ENCODE results near the gene PELI2. TPM values are rescaled to one million over a fixed set of nuclear protein-coding genes. Genes with fewer than 3 reads are reported as not detected.

The PELI2 gene
- total and polyA plus RNA-seq, 2 donors (not counting 1 experiment from before 2014, with no cell fraction given) = 15.5 to 29.2 TPM

DNA sequence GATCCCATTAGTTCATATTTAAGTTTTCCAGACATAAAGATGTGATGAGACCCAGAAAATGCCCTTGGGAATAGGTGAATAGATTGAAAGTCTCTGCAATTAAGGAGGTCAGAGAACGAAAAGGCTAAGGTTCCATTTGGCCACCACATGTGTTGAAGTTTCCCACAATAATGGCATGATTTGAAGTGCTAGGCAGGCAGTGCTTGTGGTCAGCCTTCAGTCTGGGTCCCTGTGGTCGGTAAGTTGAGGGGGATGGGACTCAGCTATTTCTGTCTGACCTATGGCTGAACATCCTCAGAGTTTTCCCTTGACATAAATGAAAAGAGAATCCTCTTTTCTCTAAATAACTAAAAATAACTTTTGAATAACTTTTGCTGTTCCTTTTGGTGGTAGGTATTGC, 92.4 kb downstream of the PELI2 start:
- TF ChIP-seq, protein P1, sequence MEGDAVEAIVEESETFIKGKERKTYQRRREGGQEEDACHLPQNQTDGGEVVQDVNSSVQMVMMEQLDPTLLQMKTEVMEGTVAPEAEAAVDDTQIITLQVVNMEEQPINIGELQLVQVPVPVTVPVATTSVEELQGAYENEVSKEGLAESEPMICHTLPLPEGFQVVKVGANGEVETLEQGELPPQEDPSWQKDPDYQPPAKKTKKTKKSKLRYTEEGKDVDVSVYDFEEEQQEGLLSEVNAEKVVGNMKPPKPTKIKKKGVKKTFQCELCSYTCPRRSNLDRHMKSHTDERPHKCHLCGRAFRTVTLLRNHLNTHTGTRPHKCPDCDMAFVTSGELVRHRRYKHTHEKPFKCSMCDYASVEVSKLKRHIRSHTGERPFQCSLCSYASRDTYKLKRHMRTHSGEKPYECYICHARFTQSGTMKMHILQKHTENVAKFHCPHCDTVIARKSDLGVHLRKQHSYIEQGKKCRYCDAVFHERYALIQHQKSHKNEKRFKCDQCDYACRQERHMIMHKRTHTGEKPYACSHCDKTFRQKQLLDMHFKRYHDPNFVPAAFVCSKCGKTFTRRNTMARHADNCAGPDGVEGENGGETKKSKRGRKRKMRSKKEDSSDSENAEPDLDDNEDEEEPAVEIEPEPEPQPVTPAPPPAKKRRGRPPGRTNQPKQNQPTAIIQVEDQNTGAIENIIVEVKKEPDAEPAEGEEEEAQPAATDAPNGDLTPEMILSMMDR (conservative IDR thresholded peaks at IDR 0.05 in 1 of 2, IDR thresholded peaks at IDR 0.05 in 1 of 2; ENCODE audit: low read depth in 1 of 2, low read length in 2 of 2) = no peak
- TF ChIP-seq EZH2 (IDR thresholded peaks at IDR 0.05; ENCODE audit: low read length, missing control alignments) = no peak
- H3K27me3 ChIP-seq (ENCODE audit: control insufficient read depth, insufficient read depth, low read length) = no peaks in the 10 kb centered on the region
- H3K36me3 ChIP-seq (ENCODE audit: control insufficient read depth, insufficient read depth, low read length) = no peaks in the 10 kb centered on the region
- DNase-seq (ENCODE audit: low read depth in 2 of 2) = peak in 1 of 2 donors; percentile 51
- no peak overlapping the region for H3K4me3 ChIP-seq (replicated peaks in 1 of 4; ENCODE audit: control extremely low read depth in 1 of 4, insufficient read depth in 1 of 4, low read depth in 3 of 4, low read length in 4 of 4)
- no peaks in the 10 kb centered on the region for H3K9me3 ChIP-seq (ENCODE audit: control insufficient read depth, insufficient read depth, low read depth, low read length)
- H3K27ac ChIP-seq (ENCODE audit: insufficient read depth, low read length) = no peak overlapping the region
- H2AFZ ChIP-seq (ENCODE audit: low read length) = no peak overlapping the region
- no peaks in the 10 kb centered on the region for H3K79me2 ChIP-seq (ENCODE audit: control insufficient read depth, insufficient read depth, low read length)
- H3K4me2 ChIP-seq (ENCODE audit: extremely low read depth, insufficient read depth, low read length) = no peak overlapping the region
- no peak overlapping the region for H3K9ac ChIP-seq (ENCODE audit: insufficient read depth, low read length)
- no peaks in the 10 kb centered on the region for H4K20me1 ChIP-seq (ENCODE audit: control insufficient read depth, extremely low read depth, insufficient read depth, low read length)
- H3K4me1 ChIP-seq (ENCODE audit: control insufficient read depth, extremely low read depth, insufficient read depth, low read length) = no peaks in the 10 kb centered on the region

DNA sequence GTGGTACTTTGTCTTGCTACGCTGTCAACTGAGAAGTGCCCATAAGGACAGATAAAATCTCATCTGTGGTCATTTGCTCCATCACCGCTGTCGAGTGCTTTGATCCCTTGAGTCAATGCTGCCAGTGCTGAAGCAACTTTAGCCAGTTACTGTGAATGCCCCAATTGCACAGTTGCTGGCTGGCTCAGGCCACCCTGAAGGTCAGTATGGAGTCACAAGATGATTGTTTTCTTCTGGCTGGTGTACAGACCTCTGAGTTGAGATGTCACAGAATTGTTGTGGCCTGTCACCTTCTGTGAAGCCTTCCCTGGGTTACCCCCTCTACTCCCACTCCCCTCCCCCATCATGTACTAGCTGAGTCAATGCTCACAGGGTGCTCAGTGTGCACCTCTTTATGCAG, 92.9 kb downstream of the PELI2 start:
- DNase-seq (ENCODE audit: low read depth in 2 of 2) = no peak
- H3K36me3 ChIP-seq (ENCODE audit: control insufficient read depth, insufficient read depth, low read length) = no peaks in the 10 kb centered on the region
- no peaks in the 10 kb centered on the region for H3K4me1 ChIP-seq (ENCODE audit: control insufficient read depth, extremely low read depth, insufficient read depth, low read length)
- no peaks in the 10 kb centered on the region for H3K79me2 ChIP-seq (ENCODE audit: control insufficient read depth, insufficient read depth, low read length)
- H3K27ac ChIP-seq (ENCODE audit: insufficient read depth, low read length) = no peak overlapping the region
- no peak for TF ChIP-seq EZH2 (IDR thresholded peaks at IDR 0.05; ENCODE audit: low read length, missing control alignments)
- H2AFZ ChIP-seq (ENCODE audit: low read length) = no peak overlapping the region
- no peak overlapping the region for H3K4me3 ChIP-seq (replicated peaks in 1 of 4; ENCODE audit: control extremely low read depth in 1 of 4, insufficient read depth in 1 of 4, low read depth in 3 of 4, low read length in 4 of 4)
- no peaks in the 10 kb centered on the region for H3K27me3 ChIP-seq (ENCODE audit: control insufficient read depth, insufficient read depth, low read length)
- H3K9ac ChIP-seq (ENCODE audit: insufficient read depth, low read length) = no peak overlapping the region
- H3K9me3 ChIP-seq (ENCODE audit: control insufficient read depth, insufficient read depth, low read depth, low read length) = no peaks in the 10 kb centered on the region
- no peaks in the 10 kb centered on the region for H4K20me1 ChIP-seq (ENCODE audit: control insufficient read depth, extremely low read depth, insufficient read depth, low read length)
- no peak overlapping the region for H3K4me2 ChIP-seq (ENCODE audit: extremely low read depth, insufficient read depth, low read length)

DNA sequence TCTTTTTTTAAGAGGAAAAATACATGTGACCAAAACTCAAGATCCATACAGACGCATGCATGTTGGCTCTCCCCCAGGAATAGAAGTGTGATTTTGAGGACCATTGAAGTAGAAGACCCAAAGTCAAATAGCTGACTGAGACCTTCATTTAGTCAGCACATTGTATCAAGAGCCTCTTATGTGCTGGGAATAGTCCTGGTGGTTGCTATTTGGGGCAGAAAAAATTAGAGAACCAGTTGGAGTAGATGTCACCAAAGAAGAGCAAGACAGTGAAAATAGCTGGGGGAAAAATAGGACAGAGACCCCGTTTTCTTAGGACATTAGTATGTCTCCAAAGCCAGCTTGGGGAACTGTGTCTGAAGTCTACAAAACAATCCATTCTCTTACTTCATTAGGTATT, 93.6 kb downstream of the PELI2 start:
- TF ChIP-seq, protein P1 (conservative IDR thresholded peaks at IDR 0.05 in 1 of 2, IDR thresholded peaks at IDR 0.05 in 1 of 2; ENCODE audit: low read depth in 1 of 2, low read length in 2 of 2) = no peak
- TF ChIP-seq EZH2 (IDR thresholded peaks at IDR 0.05; ENCODE audit: low read length, missing control alignments) = no peak
- H3K9me3 ChIP-seq (ENCODE audit: control insufficient read depth, insufficient read depth, low read depth, low read length) = no peaks in the 10 kb centered on the region
- no peak overlapping the region for H3K4me2 ChIP-seq (ENCODE audit: extremely low read depth, insufficient read depth, low read length)
- no peaks in the 10 kb centered on the region for H4K20me1 ChIP-seq (ENCODE audit: control insufficient read depth, extremely low read depth, insufficient read depth, low read length)
- H3K79me2 ChIP-seq (ENCODE audit: control insufficient read depth, insufficient read depth, low read length) = no peaks in the 10 kb centered on the region
- no peak overlapping the region for H2AFZ ChIP-seq (ENCODE audit: low read length)
- DNase-seq (ENCODE audit: low read depth in 2 of 2) = no peak
- H3K9ac ChIP-seq (ENCODE audit: insufficient read depth, low read length) = no peak overlapping the region
- peaks cover 2% of the 10 kb centered on the region for H3K4me1 ChIP-seq (ENCODE audit: control insufficient read depth, extremely low read depth, insufficient read depth, low read length)
- H3K27ac ChIP-seq (ENCODE audit: insufficient read depth, low read length) = no peak overlapping the region
- no peaks in the 10 kb centered on the region for H3K36me3 ChIP-seq (ENCODE audit: control insufficient read depth, insufficient read depth, low read length)
- no peaks in the 10 kb centered on the region for H3K27me3 ChIP-seq (ENCODE audit: control insufficient read depth, insufficient read depth, low read length)
- no peak overlapping the region for H3K4me3 ChIP-seq (replicated peaks in 1 of 4; ENCODE audit: control extremely low read depth in 1 of 4, insufficient read depth in 1 of 4, low read depth in 3 of 4, low read length in 4 of 4)
